Uterus (tissue), 2 donors: Measurements from ENCODE around the gene COPB2.

Experiments used
- CTCF ChIP-seq, 4 experiments: fragments of 200-600 bp in 2 of 4; fragments of 450-650 bp in 2 of 4; sonication (generic) in 2 of 4; IDR thresholded peaks; one replicate each; pipeline ENCODE4 v1.5.1; 2016 to 2019; ENCODE audit warnings: antibody characterized with exemption in 4 of 4, mild to moderate bottlenecking in 2 of 4, moderate library complexity in 1 of 4
- POLR2A ChIP-seq, 2 donors: fragments of 450-650 bp; IDR thresholded peaks; one replicate each; pipeline ENCODE4 v1.6.1; 2016; ENCODE audit warnings: antibody characterized with exemption in 2 of 2, mild to moderate bottlenecking in 1 of 2, moderate library complexity in 1 of 2

GRCh38 chr3:139414608-139415224 lies 25.3 kb upstream of the COPB2 start:
- TF ChIP-seq CTCF (IDR thresholded peaks at IDR 0.05) (no peak), POLR2A (IDR thresholded peaks at IDR 0.05) (no peak)
